ENCODE measurements around the gene CROCC2.

DNA sequence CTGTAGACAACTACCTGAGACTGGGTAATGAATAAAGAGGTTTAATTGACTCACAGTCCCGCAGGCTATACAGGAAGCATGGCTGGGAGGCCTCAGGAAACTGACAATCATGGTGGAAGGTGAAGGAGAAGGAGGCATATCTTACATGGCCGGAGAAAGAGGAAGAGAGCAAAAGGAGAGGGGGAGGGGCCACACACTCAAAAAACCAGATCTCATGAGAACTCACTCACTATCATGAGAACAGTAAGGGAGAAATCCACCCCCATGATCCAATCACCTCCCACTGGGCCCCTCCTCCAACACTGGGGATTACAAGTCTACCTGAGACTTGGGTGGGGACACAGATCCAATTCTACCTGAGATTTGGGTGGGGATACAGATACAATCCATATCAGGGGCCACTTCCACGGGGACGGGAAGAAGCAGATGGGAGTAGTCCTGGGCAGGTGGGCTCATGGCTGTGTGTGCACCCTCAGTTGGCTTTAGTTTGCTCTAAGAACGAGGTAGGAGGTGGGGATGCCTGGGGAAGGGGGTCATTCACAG is 20.0 kb upstream of the CROCC2 start:
- TF ChIP-seq, protein P1, sequence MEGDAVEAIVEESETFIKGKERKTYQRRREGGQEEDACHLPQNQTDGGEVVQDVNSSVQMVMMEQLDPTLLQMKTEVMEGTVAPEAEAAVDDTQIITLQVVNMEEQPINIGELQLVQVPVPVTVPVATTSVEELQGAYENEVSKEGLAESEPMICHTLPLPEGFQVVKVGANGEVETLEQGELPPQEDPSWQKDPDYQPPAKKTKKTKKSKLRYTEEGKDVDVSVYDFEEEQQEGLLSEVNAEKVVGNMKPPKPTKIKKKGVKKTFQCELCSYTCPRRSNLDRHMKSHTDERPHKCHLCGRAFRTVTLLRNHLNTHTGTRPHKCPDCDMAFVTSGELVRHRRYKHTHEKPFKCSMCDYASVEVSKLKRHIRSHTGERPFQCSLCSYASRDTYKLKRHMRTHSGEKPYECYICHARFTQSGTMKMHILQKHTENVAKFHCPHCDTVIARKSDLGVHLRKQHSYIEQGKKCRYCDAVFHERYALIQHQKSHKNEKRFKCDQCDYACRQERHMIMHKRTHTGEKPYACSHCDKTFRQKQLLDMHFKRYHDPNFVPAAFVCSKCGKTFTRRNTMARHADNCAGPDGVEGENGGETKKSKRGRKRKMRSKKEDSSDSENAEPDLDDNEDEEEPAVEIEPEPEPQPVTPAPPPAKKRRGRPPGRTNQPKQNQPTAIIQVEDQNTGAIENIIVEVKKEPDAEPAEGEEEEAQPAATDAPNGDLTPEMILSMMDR (IDR thresholded peaks at IDR 0.05; ENCODE audit: insufficient read depth, low read length, poor library complexity, severe bottlenecking) = no peak
- no peak for TF ChIP-seq EZH2phosphoT487 (conservative IDR thresholded peaks at IDR 0.05; ENCODE audit: low read length)
